ENCODE results near the gene PAK3.

DNA sequence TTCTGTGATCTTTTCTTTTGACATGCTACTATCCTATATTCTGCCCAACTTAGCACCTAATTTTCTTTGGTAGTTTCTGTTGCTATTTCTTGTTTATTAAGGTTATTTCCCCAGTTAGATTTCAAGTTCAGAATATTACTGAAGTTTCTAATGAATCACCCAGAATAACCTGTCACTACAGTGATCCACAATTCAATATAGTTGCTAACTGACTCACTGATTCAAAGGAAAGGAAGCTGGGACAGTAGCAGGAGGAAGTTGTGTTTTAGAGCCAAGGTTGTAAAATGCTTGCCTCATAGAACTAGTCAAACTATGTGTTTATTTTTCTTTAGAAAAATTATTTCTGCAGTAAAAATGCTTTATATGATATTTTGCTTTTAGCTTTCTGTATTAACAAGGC is 37.4 kb downstream of the PAK3 start:
- TF ChIP-seq EP300 (IDR thresholded peaks at IDR 0.05; ENCODE audit: borderline replicate concordance in 1 of 2, low read depth in 2 of 2, low read length in 2 of 2) (no peak), TEAD4 (IDR thresholded peaks at IDR 0.05; ENCODE audit: low read depth, low read length) (no peak), POLR2A (IDR thresholded peaks at IDR 0.05; ENCODE audit: control extremely low read depth in 1 of 2, low read depth in 2 of 2, low read length in 2 of 2) (no peak), TBP (IDR thresholded peaks at IDR 0.05; ENCODE audit: low read depth, low read length) (no peak)
